NCI-H187 (cell line): Measurements from ENCODE around the gene GRID2IP.
A peak's percentile ranks its signal among the peaks of the same experiment; 100 is the strongest.

ENCODE experiments used
- DNase-seq, 2 experiments: peaks; one replicate each; lab custom pipeline; 2025; lab: John Stamatoyannopoulos, UW

The GRID2IP gene

GRCh38 chr7:6447581-6448199 is 103.6 kb downstream of the GRID2IP start, which contains the start of gene DAGLB:
DAGLB (minus strand) TSS chr7:6447954; CDS start chr7:6447842, 112 bp downstream.
- peak; percentile 81 to 92 for DNase-seq
